Cardiac fibroblast (primary cell): ENCODE measurements around the gene FUS.

Experiments
- DNase-seq, 2 donors: peaks; one replicate each; pipeline versions ENCODE4 v3.0.0 to v3.0.0-alpha.2; 2010; ENCODE audit warnings: low read depth in 2 of 2
- H3K4me3 ChIP-seq, 2 donors: replicated peaks in 1 of 2; 1 replicate in 1 of 2; 2 replicates in 1 of 2; pipeline ENCODE4 v1.5.1; 2011; ENCODE audit warnings: low read depth in 2 of 2, low read length in 2 of 2, mild to moderate bottlenecking in 2 of 2, moderate library complexity in 1 of 2
- CTCF ChIP-seq: IDR thresholded peaks from one replicate; pipeline ENCODE4 v1.5.1; 2011; ENCODE audit warnings: low read depth, mild to moderate bottlenecking, low read length, inconsistent platforms

Gene FUS

GRCh38 chr16:31182391-31182790 is 2.5 kb downstream of the FUS start:
- DNase-seq, result no peak
- TF ChIP-seq CTCF, result no peak
- H3K4me3 ChIP-seq, result peak overlapping the region; percentile 91 to 92

GRCh38 chr16:31183432-31184428 is 3.8 kb downstream of the FUS start:
- peak overlapping the region in 1 of 2 donors; percentile 10 for H3K4me3 ChIP-seq
- no peak for DNase-seq
- TF ChIP-seq CTCF, result no peak

GRCh38 chr16:31184888-31185287 is 4.9 kb downstream of the FUS start:
- no peak for TF ChIP-seq CTCF
- H3K4me3 ChIP-seq, result no peak overlapping the region
- no peak for DNase-seq

- TF ChIP-seq CTCF, result no peak
- no peak overlapping the region for H3K4me3 ChIP-seq
- no peak for DNase-seq
Measured at GRCh38 chr16:31185339-31185738, 5.4 kb downstream of the FUS start.

- DNase-seq, result no peak
- TF ChIP-seq CTCF, result no peak
- no peak overlapping the region for H3K4me3 ChIP-seq
Measured at GRCh38 chr16:31186176-31186575, 6.2 kb downstream of the FUS start.

GRCh38 chr16:31186930-31187807 is 7.2 kb downstream of the FUS start:
- no peak for TF ChIP-seq CTCF
- no peak overlapping the region for H3K4me3 ChIP-seq
- DNase-seq, result no peak
